ENCODE results near the gene RIMKLB.

The RIMKLB gene

GRCh38 chr12:8822298-8822697 lies 124.5 kb downstream of the RIMKLB start, which contains the start of gene A2ML1:
Gene A2ML1 (plus strand): TSS chr12:8822621. CDS start chr12:8822652, 31 bp downstream.
- Histone ChIP-seq H3K9me3 (replicated peaks; ENCODE audit: low read length) (no peaks in the 10 kb centered on the region), H3K4me1 (ENCODE audit: control insufficient read depth, insufficient read depth, low read length) (no peaks in the 10 kb centered on the region), H3K4me3 (ENCODE audit: low read length) (no peak within 1 kb of the TSS), H3K36me3 (ENCODE audit: insufficient read depth, low read length) (no peaks in the 10 kb centered on the region), H3K9ac (ENCODE audit: low read depth, low read length) (no peak within 1 kb of the TSS), H3K4me2 (ENCODE audit: low read length) (no peak within 1 kb of the TSS), H3K27me3 (ENCODE audit: control insufficient read depth, insufficient read depth, low read length) (peaks cover 3% of the 10 kb centered on the region)

- Histone ChIP-seq H3K27me3 (ENCODE audit: control insufficient read depth, insufficient read depth, low read length) (peaks cover 3% of the 10 kb centered on the region), H3K36me3 (ENCODE audit: insufficient read depth, low read length) (no peaks in the 10 kb centered on the region), H3K9me3 (replicated peaks; ENCODE audit: low read length) (no peaks in the 10 kb centered on the region), H3K9ac (ENCODE audit: low read depth, low read length) (no peak overlapping the region), H3K4me1 (ENCODE audit: control insufficient read depth, insufficient read depth, low read length) (no peaks in the 10 kb centered on the region), H3K4me3 (ENCODE audit: low read length) (no peak overlapping the region), H3K4me2 (ENCODE audit: low read length) (no peak overlapping the region)
These were observed 125.9 kb downstream of the RIMKLB start for GRCh38 chr12:8823565-8824300.

GRCh38 chr12:8827551-8828256 lies 129.9 kb downstream of the RIMKLB start:
- Histone ChIP-seq H3K36me3 (ENCODE audit: insufficient read depth, low read length) (no peaks in the 10 kb centered on the region), H3K9ac (ENCODE audit: low read depth, low read length) (no peak overlapping the region), H3K4me1 (ENCODE audit: control insufficient read depth, insufficient read depth, low read length) (no peaks in the 10 kb centered on the region), H3K4me2 (ENCODE audit: low read length) (no peak overlapping the region), H3K4me3 (ENCODE audit: low read length) (no peak overlapping the region), H3K27me3 (ENCODE audit: control insufficient read depth, insufficient read depth, low read length) (peaks cover 3% of the 10 kb centered on the region), H3K9me3 (replicated peaks; ENCODE audit: low read length) (no peaks in the 10 kb centered on the region)

- Histone ChIP-seq H3K27me3 (ENCODE audit: control insufficient read depth, insufficient read depth, low read length) (peaks cover 3% of the 10 kb centered on the region), H3K4me3 (ENCODE audit: low read length) (no peak overlapping the region), H3K9ac (ENCODE audit: low read depth, low read length) (no peak overlapping the region), H3K36me3 (ENCODE audit: insufficient read depth, low read length) (no peaks in the 10 kb centered on the region), H3K4me1 (ENCODE audit: control insufficient read depth, insufficient read depth, low read length) (no peaks in the 10 kb centered on the region), H3K4me2 (ENCODE audit: low read length) (no peak overlapping the region), H3K9me3 (replicated peaks; ENCODE audit: low read length) (no peaks in the 10 kb centered on the region)
These were observed 130.7 kb downstream of the RIMKLB start for GRCh38 chr12:8828257-8829124.

- Histone ChIP-seq H3K36me3 (ENCODE audit: insufficient read depth, low read length) (no peaks in the 10 kb centered on the region), H3K9ac (ENCODE audit: low read depth, low read length) (no peak overlapping the region), H3K9me3 (replicated peaks; ENCODE audit: low read length) (no peaks in the 10 kb centered on the region)
These were observed 131.3 kb downstream of the RIMKLB start for GRCh38 chr12:8829125-8829518.

GRCh38 chr12:8829621-8830020 lies 131.8 kb downstream of the RIMKLB start:
- H3K27me3 ChIP-seq (ENCODE audit: control insufficient read depth, insufficient read depth, low read length): no peaks in the 10 kb centered on the region
- H3K4me2 ChIP-seq (ENCODE audit: low read length): no peak overlapping the region
- H3K4me1 ChIP-seq (ENCODE audit: control insufficient read depth, insufficient read depth, low read length): no peaks in the 10 kb centered on the region
- H3K4me3 ChIP-seq (ENCODE audit: low read length): no peak overlapping the region
- H3K36me3 ChIP-seq (ENCODE audit: insufficient read depth, low read length): no peaks in the 10 kb centered on the region
- no peak overlapping the region for H3K9ac ChIP-seq (ENCODE audit: low read depth, low read length)
- no peaks in the 10 kb centered on the region for H3K9me3 ChIP-seq (replicated peaks; ENCODE audit: low read length)

More at GRCh38 chr12:8829125-8829518, 131.3 kb downstream of the RIMKLB start:
- Histone ChIP-seq H3K4me1 (ENCODE audit: control insufficient read depth, insufficient read depth, low read length) (no peaks in the 10 kb centered on the region), H3K4me3 (ENCODE audit: low read length) (no peak overlapping the region), H3K4me2 (ENCODE audit: low read length) (no peak overlapping the region), H3K27me3 (ENCODE audit: control insufficient read depth, insufficient read depth, low read length) (no peaks in the 10 kb centered on the region)

GRCh38 chr12:8831116-8831515 lies 133.3 kb downstream of the RIMKLB start:
- no peaks in the 10 kb centered on the region for H3K27me3 ChIP-seq (ENCODE audit: control insufficient read depth, insufficient read depth, low read length)
- no peaks in the 10 kb centered on the region for H3K9me3 ChIP-seq (replicated peaks; ENCODE audit: low read length)
- H3K4me3 ChIP-seq (ENCODE audit: low read length): no peak overlapping the region
- H3K36me3 ChIP-seq (ENCODE audit: insufficient read depth, low read length): no peaks in the 10 kb centered on the region
- no peaks in the 10 kb centered on the region for H3K4me1 ChIP-seq (ENCODE audit: control insufficient read depth, insufficient read depth, low read length)
- H3K9ac ChIP-seq (ENCODE audit: low read depth, low read length): no peak overlapping the region
- no peak overlapping the region for H3K4me2 ChIP-seq (ENCODE audit: low read length)

- H3K4me1 ChIP-seq (ENCODE audit: control insufficient read depth, insufficient read depth, low read length): no peaks in the 10 kb centered on the region
- H3K9ac ChIP-seq (ENCODE audit: low read depth, low read length): no peak overlapping the region
- H3K9me3 ChIP-seq (replicated peaks; ENCODE audit: low read length): no peaks in the 10 kb centered on the region
- no peak overlapping the region for H3K4me3 ChIP-seq (ENCODE audit: low read length)
- no peaks in the 10 kb centered on the region for H3K36me3 ChIP-seq (ENCODE audit: insufficient read depth, low read length)
- H3K27me3 ChIP-seq (ENCODE audit: control insufficient read depth, insufficient read depth, low read length): no peaks in the 10 kb centered on the region
- H3K4me2 ChIP-seq (ENCODE audit: low read length): no peak overlapping the region
These were observed 134.7 kb downstream of the RIMKLB start for GRCh38 chr12:8832500-8832899.
